H54 (cell line): ENCODE data around the gene PDE6B.

Experiments
- DNase-seq: peaks from one replicate; pipeline ENCODE4 v3.0.0; 2011; ENCODE audit warnings: low spot score, mixed read lengths; ENCODE audit not compliant: insufficient read length
- FAIRE-seq: peaks from 3 replicates; lab custom pipeline; 2011; peaks lifted over from hg19 to GRCh38; lab: Jason Lieb, UNC
- POLR2A ChIP-seq: IDR thresholded peaks from 2 replicates; pipeline ENCODE4 v1.6.1; 2011; ENCODE audit warnings: low read depth, mild to moderate bottlenecking, low read length

PDE6B gene

GRCh38 chr4:657834-658667, 32.7 kb downstream of the PDE6B start:
- FAIRE-seq: no peak
- TF ChIP-seq POLR2A: no peak

GRCh38 chr4:658681-659667, 33.6 kb downstream of the PDE6B start:
- no peak for TF ChIP-seq POLR2A
- DNase-seq (no peak), FAIRE-seq (no peak)

More at GRCh38 chr4:657834-658667, 32.7 kb downstream of the PDE6B start:
- no peak for DNase-seq

GRCh38 chr4:659851-660250, 34.5 kb downstream of the PDE6B start:
- DNase-seq (no peak), FAIRE-seq (no peak)
- TF ChIP-seq POLR2A: no peak

DNA sequence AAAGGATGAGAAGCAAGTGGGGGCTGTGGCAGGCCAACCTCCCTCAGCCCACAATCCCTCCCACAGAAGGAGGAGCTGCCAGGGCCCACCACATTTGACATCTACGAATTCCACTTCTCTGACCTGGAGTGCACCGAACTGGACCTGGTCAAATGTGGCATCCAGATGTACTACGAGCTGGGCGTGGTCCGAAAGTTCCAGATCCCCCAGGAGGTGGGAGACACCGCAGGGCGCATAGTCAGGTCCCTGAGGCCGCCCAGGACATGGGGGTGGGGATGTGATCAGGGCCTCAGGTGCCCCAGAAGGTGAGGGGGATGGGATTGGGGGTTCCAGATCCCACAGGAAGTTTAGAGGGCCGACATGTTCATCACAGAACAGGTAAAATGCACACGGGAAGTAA, 35.0 kb downstream of the PDE6B start:
- DNase-seq (no peak), FAIRE-seq (no peak)
- no peak for TF ChIP-seq POLR2A

DNA sequence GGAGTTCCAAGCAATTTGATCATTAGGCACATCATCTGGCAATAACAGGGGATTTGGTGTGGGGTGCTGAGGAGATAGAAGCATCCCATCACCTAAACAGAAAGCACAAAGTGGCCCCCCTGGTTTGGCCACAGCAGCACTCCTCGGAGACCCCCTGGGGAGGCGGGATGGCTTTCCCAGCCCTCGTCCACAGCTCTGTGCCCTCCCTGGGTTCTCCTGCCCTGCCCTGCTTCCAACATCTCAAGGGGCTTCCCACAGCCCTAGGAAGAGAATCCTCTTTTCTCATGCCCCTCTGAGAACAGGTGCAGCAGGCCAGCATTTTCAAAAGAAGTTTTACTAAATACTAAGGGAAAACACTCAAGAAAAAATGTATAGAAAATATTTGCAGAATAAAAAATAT, 35.9 kb downstream of the PDE6B start:
- no peak for DNase-seq
- no peak for TF ChIP-seq POLR2A
- FAIRE-seq: no peak

- DNase-seq (no peak), FAIRE-seq (no peak)
- no peak for TF ChIP-seq POLR2A
Measured at GRCh38 chr4:661881-662761, 36.7 kb downstream of the PDE6B start.

GRCh38 chr4:663046-663437, 37.7 kb downstream of the PDE6B start:
- DNase-seq (no peak), FAIRE-seq (no peak)
- no peak for TF ChIP-seq POLR2A

DNA sequence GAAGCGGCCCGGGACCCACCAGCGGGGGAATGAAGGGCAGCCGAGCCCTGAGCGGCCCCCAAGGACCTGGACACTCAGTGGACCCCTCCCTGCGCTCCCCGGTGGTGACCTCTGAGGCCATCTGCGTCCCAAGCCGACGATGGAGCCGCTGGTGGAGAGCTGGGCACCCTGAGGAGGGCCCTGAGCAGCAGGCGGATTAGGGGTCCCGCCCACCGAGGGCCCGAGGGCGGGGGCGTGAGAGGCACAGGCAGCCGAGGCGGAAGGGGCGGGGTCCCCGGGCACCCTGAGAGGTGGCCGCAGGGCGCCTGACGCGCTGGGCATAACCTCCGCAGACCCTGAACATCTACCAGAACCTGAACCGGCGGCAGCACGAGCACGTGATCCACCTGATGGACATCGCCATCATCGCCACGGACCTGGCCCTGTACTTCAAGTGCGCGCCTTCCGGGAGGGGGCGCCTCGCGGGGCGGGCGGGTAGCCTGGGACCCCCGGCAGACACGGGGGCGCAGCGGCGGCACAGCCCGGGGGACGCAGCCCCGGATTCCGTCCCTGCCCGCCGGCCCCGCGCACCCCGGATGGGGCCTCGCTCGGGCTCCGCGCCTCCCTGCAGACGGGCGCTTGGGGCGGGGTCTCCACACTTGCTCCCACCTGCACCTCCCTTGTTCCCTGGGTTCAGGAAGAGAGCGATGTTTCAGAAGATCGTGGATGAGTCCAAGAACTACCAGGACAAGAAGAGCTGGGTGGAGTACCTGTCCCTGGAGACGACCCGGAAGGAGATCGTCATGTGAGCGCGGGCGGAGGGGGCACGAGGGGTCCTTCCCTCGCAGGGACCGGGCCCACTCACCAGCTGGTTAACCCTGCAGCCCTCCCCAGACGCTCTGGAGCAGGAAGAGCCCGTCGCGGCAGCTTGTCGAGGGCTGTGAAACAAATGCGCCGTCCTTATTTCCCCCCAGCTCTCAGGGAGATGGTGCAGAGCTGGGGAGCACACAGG, 38.4 kb downstream of the PDE6B start:
- no peak for TF ChIP-seq POLR2A
- DNase-seq: no peak
- FAIRE-seq: no peak

DNA sequence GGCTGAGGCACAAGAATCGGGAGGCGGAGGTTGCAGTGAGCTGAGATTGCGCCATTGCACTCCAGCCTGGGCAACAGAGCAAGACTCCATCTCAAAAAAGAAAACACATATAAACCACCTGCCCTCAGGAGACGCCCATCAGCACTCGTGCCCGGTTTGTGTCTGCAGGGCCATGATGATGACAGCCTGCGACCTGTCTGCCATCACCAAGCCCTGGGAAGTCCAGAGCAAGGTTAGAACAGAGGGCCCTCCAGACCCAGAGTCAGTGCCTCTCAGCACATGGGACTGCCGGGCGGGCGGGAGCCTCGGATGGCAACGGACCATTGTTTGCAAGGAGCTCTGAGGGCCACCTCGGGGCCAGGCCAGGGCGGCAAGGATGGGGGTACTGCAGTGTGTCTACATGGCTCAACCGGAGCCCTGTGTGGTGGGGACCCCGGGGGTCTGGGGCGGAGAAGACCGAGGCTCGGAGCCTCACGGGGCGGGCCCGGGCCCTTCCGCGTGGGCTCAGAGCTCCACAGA, 39.4 kb downstream of the PDE6B start:
- TF ChIP-seq POLR2A: no peak
- no peak for FAIRE-seq
- DNase-seq: no peak

DNA sequence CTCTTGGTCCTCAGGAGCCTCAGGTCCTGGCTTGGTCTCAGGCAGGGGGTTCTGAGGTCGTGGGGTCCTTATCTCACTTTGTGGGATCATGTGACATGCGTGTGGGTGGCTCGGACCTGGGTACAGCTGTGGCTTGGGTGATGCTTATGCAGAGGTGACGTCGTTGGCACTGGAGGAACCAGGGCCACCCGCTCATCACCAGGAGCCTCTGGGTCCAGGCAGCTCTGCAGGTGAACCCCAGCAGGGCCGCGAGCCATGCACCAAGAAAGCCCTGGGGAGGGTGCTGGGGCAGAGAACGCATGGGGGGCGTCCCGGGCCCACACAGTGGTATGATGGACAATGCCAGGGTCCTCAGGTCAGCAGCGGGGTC, 40.0 kb downstream of the PDE6B start:
- DNase-seq (no peak), FAIRE-seq (no peak)
- no peak for TF ChIP-seq POLR2A

DNA sequence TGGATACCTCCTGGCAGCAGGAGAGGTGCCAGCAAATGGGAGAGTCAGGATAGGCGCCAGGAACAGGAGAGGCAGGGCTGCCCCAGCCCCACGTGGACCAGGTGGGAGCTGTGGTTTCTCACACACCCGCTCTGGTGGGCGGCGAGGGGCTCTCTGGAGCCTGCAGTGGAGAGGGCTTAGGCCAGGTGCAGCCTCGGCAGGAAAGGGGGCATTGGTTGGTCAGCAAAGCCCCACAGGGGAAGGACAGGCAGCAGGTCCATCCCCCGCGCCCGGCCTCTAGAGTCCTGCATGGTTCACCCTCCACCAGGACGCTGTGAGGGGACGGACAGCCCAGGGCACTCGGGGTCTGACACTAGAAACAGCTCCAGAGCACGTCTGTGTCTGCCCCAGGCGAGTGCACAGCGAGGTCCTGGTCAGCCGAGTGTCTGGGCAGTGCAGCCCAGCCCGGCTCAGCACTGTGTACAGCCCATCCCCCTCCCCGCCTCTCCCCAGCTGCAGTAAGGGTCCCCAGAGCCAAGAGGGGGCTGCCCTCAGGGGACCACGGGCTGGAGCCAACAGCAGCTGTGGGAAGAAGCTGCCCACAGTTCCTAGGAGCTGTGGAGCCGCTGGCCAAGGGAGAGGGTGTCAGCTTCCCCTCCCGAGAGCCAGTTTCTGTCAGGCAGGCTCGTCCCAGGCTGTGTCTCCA, 40.5 kb downstream of the PDE6B start:
- TF ChIP-seq POLR2A: no peak
- FAIRE-seq (no peak), DNase-seq (no peak)

- no peak for DNase-seq
- FAIRE-seq: no peak
- no peak for TF ChIP-seq POLR2A
Measured at GRCh38 chr4:666436-666810, 41.0 kb downstream of the PDE6B start.
